PC-9 (cell line): ENCODE data around the gene EPHA4. TPM values are rescaled to one million over a fixed set of nuclear protein-coding genes. Genes with fewer than 3 reads are reported as not detected.

ENCODE experiments used
- BruUV-seq: library from RNA; stranded (reverse); fragments of 400-500 nt; replicated peaks from 2 replicates; lab custom pipeline; 2021; lab: Mats Ljungman, UMichigan
- CTCF ChIA-PET: fragments of 300-600 bp; sonication (Branson Sonifier 250); formaldehyde crosslinking; loops from one replicate; lab custom pipeline; 2022; ENCODE audit warnings: antibody characterized with exemption; lab: Charles Lee
- POLR2A ChIA-PET: fragments of 300-600 bp; sonication (Branson Sonifier 250); formaldehyde crosslinking; loops from one replicate; lab custom pipeline; 2022; ENCODE audit warnings: antibody characterized with exemption; ENCODE audit not compliant: unreplicated experiment; lab: Charles Lee
- DNase-seq, 2 experiments: peaks; one replicate each; pipeline versions ENCODE4 v3.0.0 to v3.0.0-alpha.2; 2015 to 2022; ENCODE audit warnings: mixed read lengths in 1 of 2
- H2AFZ ChIP-seq: fragments of 200-600 bp; sonication (generic); 2 replicates; pipeline ENCODE4 v1.8.1; 2017; ENCODE audit warnings: antibody characterized with exemption
- H3F3A ChIP-seq: fragments of 200-600 bp; sonication (generic); 2 replicates; pipeline ENCODE4 v1.8.1; 2017; ENCODE audit warnings: antibody characterized with exemption, mild to moderate bottlenecking, low read depth; ENCODE audit not compliant: insufficient read depth
- H3K27ac ChIP-seq: fragments of 200-600 bp; sonication (generic); 2 replicates; pipeline ENCODE4 v1.6.1; 2016; ENCODE audit warnings: mixed run types
- H3K27me3 ChIP-seq: fragments of 200-600 bp; sonication (generic); 2 replicates; pipeline ENCODE4 v1.6.1; 2016; ENCODE audit warnings: low read depth, mixed run types; ENCODE audit not compliant: insufficient read depth
- H3K36me3 ChIP-seq: fragments of 200-600 bp; sonication (generic); 2 replicates; pipeline ENCODE4 v1.6.1; 2016; ENCODE audit warnings: low read depth, mixed run types
- H3K4me1 ChIP-seq: fragments of 200-600 bp; sonication (generic); replicated peaks from 2 replicates; pipeline ENCODE4 v1.6.1; 2016; ENCODE audit warnings: mixed run types; ENCODE audit not compliant: insufficient read depth
- H3K4me2 ChIP-seq: fragments of 200-600 bp; sonication (generic); 2 replicates; pipeline ENCODE4 v1.6.1; 2017; ENCODE audit warnings: mixed run types
- H3K4me3 ChIP-seq: fragments of 200-600 bp; sonication (generic); 2 replicates; pipeline ENCODE4 v1.6.1; 2016; ENCODE audit warnings: mixed run types
- H3K79me2 ChIP-seq: fragments of 200-600 bp; sonication (generic); 2 replicates; pipeline ENCODE4 v1.6.1; 2017; ENCODE audit warnings: low read depth, mixed run types
- H3K9me2 ChIP-seq: fragments of 200-600 bp; sonication (generic); 2 replicates; pipeline ENCODE4 v1.8.1; 2017; ENCODE audit warnings: mild to moderate bottlenecking; ENCODE audit not compliant: insufficient read depth
- H3K9me3 ChIP-seq: fragments of 200-600 bp; sonication (generic); 2 replicates; pipeline ENCODE4 v1.8.1; 2016; ENCODE audit warnings: low read depth; ENCODE audit not compliant: insufficient read depth
- H4K20me1 ChIP-seq: fragments of 200-600 bp; sonication (generic); 2 replicates; pipeline ENCODE4 v1.8.1; 2017; ENCODE audit not compliant: insufficient read depth
- CTCF ChIP-seq: fragments of 200-600 bp; sonication (generic); conservative IDR thresholded peaks from 2 replicates; pipeline ENCODE4 v1.6.1; 2017; ENCODE audit warnings: mixed run types, antibody characterized with exemption, mild to moderate bottlenecking, moderate library complexity
- EZH2 ChIP-seq: fragments of 200-600 bp; sonication (generic); IDR thresholded peaks from 2 replicates; pipeline ENCODE4 v1.8.0; 2017; ENCODE audit warnings: antibody characterized with exemption, low read depth
- intact Hi-C: fragments of 100-400 bp; cut with micrococcal nuclease; formaldehyde crosslinking; loops from one replicate; pipeline ENCODE4 v1.10.0; 2022; ENCODE audit not compliant: unreplicated experiment
- total RNA-seq: library from RNA; stranded (reverse); gene quantifications from 2 replicates; pipeline ENCODE4 v1.2.3, GENCODE V29; 2021

EPHA4 gene
- total RNA-seq, 1 experiment from 2014 or later = 10.6 TPM

GRCh38 chr2:221477714-221478484 lies 94.2 kb downstream of the EPHA4 start:
- Histone ChIP-seq H3K4me1 (peaks cover 17% of the 10 kb centered on the region), H3K9me2 (no peaks in the 10 kb centered on the region), H3K27ac (no peak overlapping the region), H3K9me3 (no peaks in the 10 kb centered on the region), H3K27me3 (no peaks in the 10 kb centered on the region), H2AFZ (no peak overlapping the region), H3K4me3 (no peak overlapping the region), H3K79me2 (no peaks in the 10 kb centered on the region), H4K20me1 (no peaks in the 10 kb centered on the region), H3F3A (peaks cover 12% of the 10 kb centered on the region), H3K4me2 (peak overlapping the region; percentile 4), H3K36me3 (no peaks in the 10 kb centered on the region)
- no peak for DNase-seq
- intact Hi-C loops = loop anchor here (1.0 to 2.0 kb wide), 2 partner anchors 95 to 491 kb away; no protein-coding TSS in a partner anchor
- ChIA-PET POLR2A (interaction anchor here (0.6 to 0.7 kb wide), 2 partner anchors 34 to 135 kb away, joined by 3 to 7 read pairs; no protein-coding TSS in a partner anchor), CTCF (interaction anchor here (0.6 to 1.8 kb wide), 4 partner anchors 12 to 289 kb away, joined by 3 to 8 read pairs (median 4); no protein-coding TSS in a partner anchor)
- no TSS peak for BruUV-seq
- TF ChIP-seq CTCF (no peak), EZH2 (no peak)

DNA sequence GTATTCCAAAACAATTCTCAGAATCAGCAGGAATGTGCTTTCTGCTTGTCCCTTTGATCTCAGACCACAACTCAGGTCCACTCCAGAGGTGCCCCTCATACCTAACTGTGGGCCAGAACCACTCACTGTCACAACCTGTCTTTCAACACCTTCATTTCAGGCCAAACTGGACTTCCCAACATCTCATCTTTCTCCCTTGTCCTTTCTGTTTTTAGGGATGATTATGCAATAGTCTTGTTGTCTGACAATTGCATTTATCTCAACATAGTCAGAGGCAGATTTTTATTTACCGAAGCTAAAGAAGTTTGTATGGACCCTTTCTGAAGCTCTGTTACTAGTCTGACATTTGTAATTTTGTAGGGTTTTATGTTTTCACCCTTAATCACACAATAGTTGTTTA lies 95.9 kb downstream of the EPHA4 start:
- H3K4me2 ChIP-seq = no peak overlapping the region
- no peaks in the 10 kb centered on the region for H4K20me1 ChIP-seq
- CTCF ChIA-PET = interaction anchor here (0.6 kb wide), 1 partner anchor 1582 kb away, joined by 3 read pairs; no protein-coding TSS in a partner anchor
- H3K4me1 ChIP-seq = peaks cover 17% of the 10 kb centered on the region
- H3K79me2 ChIP-seq = no peaks in the 10 kb centered on the region
- no peak overlapping the region for H3K4me3 ChIP-seq
- no peak overlapping the region for H3K27ac ChIP-seq
- H3K9me2 ChIP-seq = no peaks in the 10 kb centered on the region
- POLR2A ChIA-PET = interaction anchor here (0.5 kb wide), 1 partner anchor 31 kb away, joined by 5 read pairs; no protein-coding TSS in a partner anchor
- intact Hi-C loops = no loop called here
- H3K27me3 ChIP-seq = no peaks in the 10 kb centered on the region
- TF ChIP-seq EZH2 (no peak), CTCF (no peak)
- no peak for DNase-seq
- no peaks in the 10 kb centered on the region for H3K9me3 ChIP-seq
- H3K36me3 ChIP-seq = no peaks in the 10 kb centered on the region
- H2AFZ ChIP-seq = no peak overlapping the region
- BruUV-seq = no TSS peak
- H3F3A ChIP-seq = peaks cover 12% of the 10 kb centered on the region

DNA sequence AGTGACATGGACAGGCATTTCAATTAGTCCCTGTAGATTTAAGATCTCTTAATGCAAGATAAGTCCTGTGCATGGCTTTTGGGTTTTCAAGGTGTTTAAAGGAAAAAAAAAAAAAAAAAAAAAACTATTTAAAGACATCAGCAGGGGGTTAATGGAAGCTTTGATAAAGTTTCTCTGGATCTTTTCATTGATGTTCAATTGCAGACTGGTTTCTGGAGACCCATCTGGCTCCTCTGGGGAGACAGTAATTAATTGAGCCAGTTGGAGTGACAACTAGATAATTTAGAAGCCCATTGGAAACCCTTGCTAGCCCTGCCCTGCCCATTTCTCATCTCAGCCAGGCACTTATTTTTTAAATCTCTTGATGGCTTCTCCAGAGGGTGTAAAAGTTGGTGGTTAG lies 98.7 kb downstream of the EPHA4 start:
- Histone ChIP-seq H3K9me3 (no peaks in the 10 kb centered on the region), H3F3A (peaks cover 4% of the 10 kb centered on the region; the same call in 1 of the 2 replicates), H3K79me2 (no peaks in the 10 kb centered on the region), H2AFZ (no peak overlapping the region), H3K9me2 (0 out of 2 replicates have a peak, but pooled peaks cover 2% of the 10 kb centered on the region), H3K4me3 (no peak overlapping the region), H4K20me1 (no peaks in the 10 kb centered on the region), H3K27me3 (no peaks in the 10 kb centered on the region), H3K4me1 (peaks cover 6% of the 10 kb centered on the region), H3K4me2 (no peak overlapping the region), H3K36me3 (no peaks in the 10 kb centered on the region), H3K27ac (no peak overlapping the region)
- ChIA-PET CTCF (no interaction called here), POLR2A (no interaction called here)
- intact Hi-C loops = no loop called here
- no peak for TF ChIP-seq CTCF
- no peak for TF ChIP-seq EZH2
- BruUV-seq = no TSS peak
- no peak for DNase-seq
